Endothelial cell of umbilical vein (primary cell): ENCODE data around the gene TAMM41. TPM values are rescaled to one million over a fixed set of nuclear protein-coding genes. Genes with fewer than 3 reads are reported as not detected.

Experiments
- BruUV-seq: library from RNA; stranded (reverse); fragments of 400-500 nt; replicated peaks from 2 replicates; lab custom pipeline; 2021; lab: Mats Ljungman, UMichigan
- CTCF ChIA-PET: fragments of 300-600, 350-600 bp; sonication (Branson Sonifier 250); formaldehyde crosslinking; loops from one replicate; lab custom pipeline; 2021; ENCODE audit warnings: antibody characterized with exemption, inconsistent platforms; lab: Charles Lee
- POLR2A ChIA-PET: fragments of 300-600, 350-600 bp; sonication (Branson Sonifier 250); formaldehyde crosslinking; loops from one replicate; lab custom pipeline; 2021; ENCODE audit warnings: antibody characterized with exemption, inconsistent platforms; lab: Charles Lee
- DNase-seq: peaks from one replicate; pipeline ENCODE4 v3.0.0-alpha.2; 2011; ENCODE audit warnings: low read depth, low spot score
- FAIRE-seq: peaks from 2 replicates; lab custom pipeline; 2011; peaks lifted over from hg19 to GRCh38; lab: Jason Lieb, UNC
- H2AFZ ChIP-seq: 2 replicates; pipeline ENCODE4 v1.6.0; 2012; ENCODE audit warnings: low read depth, low read length, control low read depth, inconsistent platforms
- H3K27ac ChIP-seq: 2 replicates; pipeline ENCODE4 v1.5.1; 2011; ENCODE audit warnings: low read depth, mild to moderate bottlenecking, control low read depth, low read length, moderate library complexity; ENCODE audit not compliant: insufficient read depth
- H3K27me3 ChIP-seq, 2 experiments: 2 replicates each; pipeline versions ENCODE4 v1.6.0 to v1.6.1; 2011; ENCODE audit warnings: low read length in 2 of 2, mixed read lengths in 1 of 2; ENCODE audit not compliant: control insufficient read depth in 2 of 2, insufficient read depth in 2 of 2
- H3K36me3 ChIP-seq, 2 experiments: 2 replicates in 1 of 2; 3 replicates in 1 of 2; pipeline ENCODE4 v1.5.1; 2011; ENCODE audit warnings: low read length in 2 of 2, mild to moderate bottlenecking in 1 of 2, moderate library complexity in 1 of 2; ENCODE audit not compliant: control insufficient read depth in 2 of 2, insufficient read depth in 2 of 2; ENCODE audit errors: extremely low read depth in 1 of 2
- H3K4me1 ChIP-seq: 3 replicates; pipeline ENCODE4 v1.5.1; 2011; ENCODE audit warnings: mild to moderate bottlenecking, low read length; ENCODE audit not compliant: control insufficient read depth, insufficient read depth; ENCODE audit errors: extremely low read depth
- H3K4me2 ChIP-seq: 2 replicates; pipeline ENCODE4 v1.6.1; 2011; ENCODE audit warnings: low read length, control low read depth, mixed read lengths; ENCODE audit not compliant: insufficient read depth
- H3K4me3 ChIP-seq, 3 experiments: fragments of 200-600 bp in 1 of 3; sonication (generic), shearing (Covaris generic) in 1 of 3; replicated peaks in 1 of 3; 2 replicates each; pipeline ENCODE4 v1.5.1; 2011 to 2016; ENCODE audit warnings: control low read depth in 3 of 3, low read length in 3 of 3, mild to moderate bottlenecking in 2 of 3, inconsistent platforms in 1 of 3, low read depth in 1 of 3, moderate library complexity in 1 of 3; ENCODE audit not compliant: insufficient read depth in 1 of 3
- H3K79me2 ChIP-seq: 2 replicates; pipeline ENCODE4 v1.6.0; 2012; ENCODE audit warnings: low read length, inconsistent platforms; ENCODE audit not compliant: control insufficient read depth, insufficient read depth
- H3K9ac ChIP-seq: replicated peaks from 2 replicates; pipeline ENCODE3; 2011; ENCODE audit warnings: low read length, control low read depth; ENCODE audit not compliant: insufficient read depth; ENCODE audit errors: extremely low read depth
- H3K9me1 ChIP-seq: replicated peaks from 3 replicates; pipeline ENCODE4 v1.6.0; 2011; ENCODE audit warnings: mild to moderate bottlenecking, low read length; ENCODE audit not compliant: control insufficient read depth, insufficient read depth; ENCODE audit errors: extremely low read depth
- H3K9me3 ChIP-seq: replicated peaks from 2 replicates; pipeline ENCODE4 v1.5.1; 2012; ENCODE audit warnings: low read length, inconsistent platforms; ENCODE audit not compliant: control insufficient read depth, insufficient read depth
- H4K20me1 ChIP-seq: replicated peaks from 2 replicates; pipeline ENCODE3; 2011; ENCODE audit warnings: mild to moderate bottlenecking, low read length; ENCODE audit not compliant: control insufficient read depth, insufficient read depth; ENCODE audit errors: extremely low read depth
- CTCF ChIP-seq, 2 donors: IDR thresholded peaks; 1 replicate in 1 of 2; 2 replicates in 1 of 2; pipeline ENCODE4 v1.5.1; 2011; ENCODE audit warnings: low read length in 2 of 2, mild to moderate bottlenecking in 2 of 2, moderate library complexity in 2 of 2, control low read depth in 1 of 2, inconsistent platforms in 1 of 2, low read depth in 1 of 2; ENCODE audit not compliant: insufficient read depth in 1 of 2; ENCODE audit errors: extremely low read depth in 1 of 2
- EZH2 ChIP-seq: IDR thresholded peaks from 2 replicates; pipeline ENCODE4 v1.6.1; 2012; ENCODE audit warnings: borderline replicate concordance, low read depth, mild to moderate bottlenecking, moderate library complexity, low read length, inconsistent platforms; ENCODE audit not compliant: severe bottlenecking
- FOS ChIP-seq: IDR thresholded peaks from 2 replicates; pipeline ENCODE4 v1.6.1; 2011; ENCODE audit warnings: mild to moderate bottlenecking, low read length, moderate library complexity, borderline replicate concordance; ENCODE audit not compliant: insufficient read depth
- GATA2 ChIP-seq: IDR thresholded peaks from 2 replicates; pipeline ENCODE4 v1.7.0; 2011; ENCODE audit warnings: low read depth, mild to moderate bottlenecking, moderate library complexity, mixed read lengths, low read length; ENCODE audit not compliant: insufficient read length, insufficient read depth
- JUN ChIP-seq: IDR thresholded peaks from 2 replicates; pipeline ENCODE4 v1.6.1; 2011; ENCODE audit warnings: borderline replicate concordance, low read depth; ENCODE audit not compliant: insufficient read length, insufficient read depth
- MAX ChIP-seq: IDR thresholded peaks from 2 replicates; pipeline ENCODE4 v1.6.1; 2011; ENCODE audit not compliant: insufficient read depth, insufficient read length
- MYC ChIP-seq: IDR thresholded peaks from one replicate; pipeline ENCODE4 v1.6.1; 2011; ENCODE audit warnings: mild to moderate bottlenecking, low read depth, low read length
- POLR2A ChIP-seq: IDR thresholded peaks from 2 replicates; pipeline ENCODE4 v1.6.1; 2012; ENCODE audit warnings: low read depth, mild to moderate bottlenecking, control low read depth, low read length
- POLR2AphosphoS5 ChIP-seq: IDR thresholded peaks from 2 replicates; pipeline ENCODE4 v1.6.1; 2012; ENCODE audit warnings: low read depth, mild to moderate bottlenecking, control low read depth, low read length, moderate library complexity; ENCODE audit not compliant: insufficient read depth
- dilution Hi-C: fragments of 300-500 bp; cut with MboI; formaldehyde crosslinking; loops from one replicate; pipeline ENCODE4 v1.15.0; 2019; ENCODE audit warnings: low sequenced_read_pairs; ENCODE audit not compliant: extremely low pct_ligation_motif_present
- intact Hi-C: fragments of 100-400 bp; cut with micrococcal nuclease; formaldehyde crosslinking; loops from one replicate; pipeline ENCODE4 v1.10.0; 2022
- polyA plus RNA-seq, 4 experiments: library from polyadenylated mRNA; depleted of rRNA in 3 of 4; stranded (reverse) in 3 of 4; unstranded in 1 of 4; fragments of >200 nt; gene quantifications; 2 replicates each; pipeline versions ENCODE4 v1.2.1 to v1.2.3, GENCODE V29; 2011 to 2012; ENCODE audit warnings: missing spikeins in 1 of 4
- total RNA-seq: library from RNA; stranded (reverse); gene quantifications from 2 replicates; pipeline ENCODE4 v1.2.3, GENCODE V29; 2021

The TAMM41 gene
- total and polyA plus RNA-seq, 2 donors (not counting 3 experiments of a cell fraction or from before 2014, with no cell fraction given): 12.6 to 29.7 TPM

GRCh38 chr3:11779626-11780025 is 67.1 kb downstream of the TAMM41 start:
- Histone ChIP-seq H3K4me3 (no peak overlapping the region), H3K9me1 (no peaks in the 10 kb centered on the region), H3K4me1 (no peaks in the 10 kb centered on the region), H3K79me2 (no peaks in the 10 kb centered on the region), H2AFZ (no peak overlapping the region), H4K20me1 (no peaks in the 10 kb centered on the region), H3K9ac (no peak overlapping the region), H3K9me3 (no peaks in the 10 kb centered on the region), H3K27me3 (no peaks in the 10 kb centered on the region), H3K36me3 (no peaks in the 10 kb centered on the region), H3K27ac (no peak overlapping the region), H3K4me2 (no peak overlapping the region)
- intact Hi-C loops (no loop called here), dilution Hi-C loops (no loop called here)
- POLR2A ChIA-PET: no interaction called here
- TF ChIP-seq GATA2: no peak
- CTCF ChIA-PET: interaction anchor here (0.6 kb wide), 1 partner anchor 705 kb away, joined by 4 read pairs; no protein-coding TSS in a partner anchor
- FAIRE-seq: no peak
- no TSS peak for BruUV-seq
- DNase-seq: no peak

DNA sequence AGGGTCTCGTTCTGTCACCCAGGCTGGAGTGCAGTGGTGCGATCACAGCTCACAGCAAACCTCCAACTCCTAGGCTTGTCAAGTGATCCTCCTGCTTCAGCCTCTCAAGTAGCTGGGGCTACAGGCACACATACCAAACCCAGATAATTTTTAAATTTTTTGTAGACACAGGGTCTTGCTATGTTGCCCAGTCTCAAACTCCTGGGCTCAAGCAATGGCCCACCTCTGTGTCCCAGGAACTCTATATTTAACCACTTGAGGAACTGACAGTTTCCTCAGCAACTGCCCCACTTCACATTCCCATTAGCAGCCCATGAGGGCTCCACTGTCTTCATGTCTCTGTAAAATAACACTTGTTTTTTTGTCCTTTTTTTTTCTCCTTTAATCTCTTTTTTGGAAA is 68.4 kb downstream of the TAMM41 start:
- Histone ChIP-seq H4K20me1 (no peaks in the 10 kb centered on the region), H3K9me3 (no peaks in the 10 kb centered on the region), H3K27me3 (no peaks in the 10 kb centered on the region), H3K36me3 (no peaks in the 10 kb centered on the region), H2AFZ (no peak overlapping the region), H3K79me2 (no peaks in the 10 kb centered on the region), H3K27ac (no peak overlapping the region), H3K4me1 (no peaks in the 10 kb centered on the region), H3K9me1 (no peaks in the 10 kb centered on the region), H3K4me3 (no peak overlapping the region), H3K9ac (no peak overlapping the region), H3K4me2 (no peak overlapping the region)
- ChIA-PET POLR2A (no interaction called here), CTCF (no interaction called here)
- intact Hi-C loops (no loop called here), dilution Hi-C loops (no loop called here)
- DNase-seq: no peak
- BruUV-seq: no TSS peak
- no peak for FAIRE-seq
- TF ChIP-seq EZH2 (no peak), MYC (no peak), MAX (no peak), POLR2A (no peak), JUN (no peak), POLR2AphosphoS5 (no peak), GATA2 (no peak), CTCF (IDR thresholded peaks at IDR 0.05; ENCODE audit: extremely low read depth in 1 of 2, insufficient read depth in 1 of 2, low read depth in 1 of 2, low read length in 2 of 2) (no peak), FOS (no peak)
